Measurements from ENCODE around the gene LPP.

DNA sequence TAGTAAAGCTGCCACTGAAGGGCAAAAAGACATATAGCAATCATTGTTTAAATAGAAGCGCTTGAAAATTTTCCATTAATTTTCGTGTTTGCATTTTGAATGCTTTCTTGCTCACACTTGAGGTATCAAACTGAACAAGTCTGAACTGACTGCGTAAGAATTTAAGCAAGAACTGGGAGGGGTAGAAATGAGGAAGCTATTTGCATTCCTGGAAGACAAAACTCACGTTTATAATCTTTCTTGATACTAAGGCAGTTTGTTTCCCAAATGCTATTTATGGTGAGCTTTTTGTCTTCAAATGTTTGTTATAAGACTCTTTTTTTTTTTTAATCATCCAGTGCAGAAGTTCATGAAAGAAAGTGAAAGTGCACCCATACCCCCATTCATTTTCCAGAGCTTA, 518.0 kb downstream of the LPP start:
- TF ChIP-seq EZH2 (optimal IDR thresholded peaks at IDR 0.05; ENCODE audit: low read depth, low read length) (no peak), EZH2phosphoT487 (IDR thresholded peaks at IDR 0.05; ENCODE audit: low read length) (no peak)
- TF ChIP-seq, protein P1, sequence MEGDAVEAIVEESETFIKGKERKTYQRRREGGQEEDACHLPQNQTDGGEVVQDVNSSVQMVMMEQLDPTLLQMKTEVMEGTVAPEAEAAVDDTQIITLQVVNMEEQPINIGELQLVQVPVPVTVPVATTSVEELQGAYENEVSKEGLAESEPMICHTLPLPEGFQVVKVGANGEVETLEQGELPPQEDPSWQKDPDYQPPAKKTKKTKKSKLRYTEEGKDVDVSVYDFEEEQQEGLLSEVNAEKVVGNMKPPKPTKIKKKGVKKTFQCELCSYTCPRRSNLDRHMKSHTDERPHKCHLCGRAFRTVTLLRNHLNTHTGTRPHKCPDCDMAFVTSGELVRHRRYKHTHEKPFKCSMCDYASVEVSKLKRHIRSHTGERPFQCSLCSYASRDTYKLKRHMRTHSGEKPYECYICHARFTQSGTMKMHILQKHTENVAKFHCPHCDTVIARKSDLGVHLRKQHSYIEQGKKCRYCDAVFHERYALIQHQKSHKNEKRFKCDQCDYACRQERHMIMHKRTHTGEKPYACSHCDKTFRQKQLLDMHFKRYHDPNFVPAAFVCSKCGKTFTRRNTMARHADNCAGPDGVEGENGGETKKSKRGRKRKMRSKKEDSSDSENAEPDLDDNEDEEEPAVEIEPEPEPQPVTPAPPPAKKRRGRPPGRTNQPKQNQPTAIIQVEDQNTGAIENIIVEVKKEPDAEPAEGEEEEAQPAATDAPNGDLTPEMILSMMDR (IDR thresholded peaks at IDR 0.05; ENCODE audit: low read length): no peak

Measured in MM.1S (cell line).